SH-SY5Y (cell line): Measurements from ENCODE around the gene PPP1R18.

ENCODE experiments used
- GATA2 ChIP-seq: IDR thresholded peaks from 2 replicates; pipeline ENCODE4 v1.6.1; 2011; ENCODE audit warnings: mild to moderate bottlenecking, low read depth, low read length
- GATA3 ChIP-seq: IDR thresholded peaks from 2 replicates; pipeline ENCODE4 v1.6.1; 2011; ENCODE audit warnings: low read depth, mild to moderate bottlenecking, low read length, moderate library complexity

GRCh38 chr6:30657454-30657853, 29.0 kb downstream of the PPP1R18 start:
- no peak for TF ChIP-seq GATA3
- TF ChIP-seq GATA2 = no peak
